Loucy (cell line): Measurements from ENCODE around the gene ZDHHC19.
"Not testable (repeated sequence)": the region's sequence is repeated elsewhere in the genome, so short reads cannot be mapped to it uniquely, and the experiment has no call there.

Experiments
- H2AFZ ChIP-seq: fragments of 200-600 bp; sonication (generic); 2 replicates; pipeline ENCODE4 v1.6.0; 2016; ENCODE audit warnings: antibody characterized with exemption, mild to moderate bottlenecking, low read length, moderate library complexity
- H3F3A ChIP-seq: fragments of 200-600 bp; 2 replicates; pipeline ENCODE4 v1.6.0; 2016; ENCODE audit warnings: antibody characterized with exemption, low read depth, mild to moderate bottlenecking
- H3K27me3 ChIP-seq: fragments of 200-600 bp; sonication (generic); 2 replicates; pipeline ENCODE4 v1.6.1; 2014; ENCODE audit warnings: low read length, mild to moderate bottlenecking; ENCODE audit not compliant: insufficient read depth, poor library complexity, severe bottlenecking
- H3K36me3 ChIP-seq: fragments of 200-600 bp; sonication (generic); 2 replicates; pipeline ENCODE4 v1.6.1; 2016; ENCODE audit warnings: low read length; ENCODE audit not compliant: insufficient read depth
- H3K4me1 ChIP-seq: fragments of 200-600 bp; sonication (generic); 2 replicates; pipeline ENCODE4 v1.5.1; 2014; ENCODE audit warnings: low read length, mild to moderate bottlenecking; ENCODE audit not compliant: insufficient read depth, poor library complexity, severe bottlenecking
- H3K4me2 ChIP-seq: fragments of 200-600 bp; sonication (generic); 2 replicates; pipeline ENCODE4 v1.6.0; 2014; ENCODE audit warnings: antibody characterized with exemption, low read length, low read depth, mild to moderate bottlenecking; ENCODE audit not compliant: poor library complexity, severe bottlenecking
- H3K4me3 ChIP-seq: fragments of 200-600 bp; sonication (generic); 2 replicates; pipeline ENCODE4 v1.5.1; 2014; ENCODE audit warnings: low read length, mild to moderate bottlenecking, mixed read lengths; ENCODE audit not compliant: poor library complexity, severe bottlenecking
- H3K79me2 ChIP-seq: fragments of 200-600 bp; sonication (generic); 2 replicates; pipeline ENCODE4 v1.6.1; 2014; ENCODE audit warnings: low read length; ENCODE audit not compliant: insufficient read depth
- H3K9ac ChIP-seq: fragments of 200-600 bp; sonication (generic); 2 replicates; pipeline ENCODE4 v1.6.0; 2014; ENCODE audit warnings: mild to moderate bottlenecking, low read depth, low read length, moderate library complexity; ENCODE audit not compliant: poor library complexity, severe bottlenecking
- H3K9me2 ChIP-seq: fragments of 200-600 bp; sonication (generic); replicated peaks from 2 replicates; pipeline ENCODE4 v1.6.1; 2016; ENCODE audit warnings: low read depth, low read length, mixed read lengths
- H3K9me3 ChIP-seq: fragments of 200-600 bp; sonication (generic); 2 replicates; pipeline ENCODE4 v1.6.1; 2014; ENCODE audit warnings: mild to moderate bottlenecking, antibody characterized with exemption, low read length, low read depth; ENCODE audit not compliant: insufficient read depth
- H4K20me1 ChIP-seq: fragments of 200-600 bp; sonication (generic); 2 replicates; pipeline ENCODE4 v1.6.0; 2014; ENCODE audit warnings: antibody characterized with exemption, low read length, mild to moderate bottlenecking; ENCODE audit not compliant: insufficient read depth, poor library complexity, severe bottlenecking
- CTCF ChIP-seq: fragments of 200-600 bp; sonication (generic); conservative IDR thresholded peaks from 2 replicates; pipeline ENCODE4 v1.5.1; 2014; ENCODE audit warnings: mild to moderate bottlenecking, antibody characterized with exemption, low read length
- EZH2phosphoT487 ChIP-seq: fragments of 200-600 bp; IDR thresholded peaks from 2 replicates; pipeline ENCODE4 v1.6.1; 2018; ENCODE audit warnings: antibody characterized with exemption, mild to moderate bottlenecking, moderate library complexity, borderline replicate concordance

ZDHHC19 gene

GRCh38 chr3:196215493-196216020, 4.4 kb upstream of the ZDHHC19 start:
- no peak overlapping the region for H2AFZ ChIP-seq
- H3K4me2 ChIP-seq: no peak overlapping the region
- H3K4me3 ChIP-seq: no peak overlapping the region
- no peaks in the 10 kb centered on the region for H3K9me3 ChIP-seq
- H3K27me3 ChIP-seq: no peaks in the 10 kb centered on the region
- H3K36me3 ChIP-seq: no peaks in the 10 kb centered on the region
- H3K4me1 ChIP-seq: peaks cover 29% of the 10 kb centered on the region
- no peaks in the 10 kb centered on the region for H4K20me1 ChIP-seq
- TF ChIP-seq EZH2phosphoT487: no peak
- TF ChIP-seq CTCF: no peak
- H3F3A ChIP-seq: no peaks in the 10 kb centered on the region
- H3K9me2 ChIP-seq: no peaks in the 10 kb centered on the region
- no peak overlapping the region for H3K9ac ChIP-seq
- H3K79me2 ChIP-seq: no peaks in the 10 kb centered on the region

- no peaks in the 10 kb centered on the region for H4K20me1 ChIP-seq
- H2AFZ ChIP-seq: no peak overlapping the region
- no peaks in the 10 kb centered on the region for H3K9me3 ChIP-seq
These were observed 3.7 kb upstream of the ZDHHC19 start for GRCh38 chr3:196214783-196215441.

GRCh38 chr3:196209944-196210672, 1.1 kb downstream of the ZDHHC19 start:
- H3K27me3 ChIP-seq, H4K20me1 ChIP-seq, H3K4me3 ChIP-seq, H2AFZ ChIP-seq, H3K4me2 ChIP-seq, H3K9me3 ChIP-seq, H3K9ac ChIP-seq, H3F3A ChIP-seq, H3K36me3 ChIP-seq, H3K9me2 ChIP-seq, H3K4me1 ChIP-seq, H3K79me2 ChIP-seq: not testable (repeated sequence)

More at GRCh38 chr3:196214783-196215441, 3.7 kb upstream of the ZDHHC19 start:
- no peak overlapping the region for H3K9ac ChIP-seq
- no peak for TF ChIP-seq CTCF
- TF ChIP-seq EZH2phosphoT487: no peak
- H3K4me3 ChIP-seq: no peak overlapping the region
- no peaks in the 10 kb centered on the region for H3K36me3 ChIP-seq
- peaks cover 26% of the 10 kb centered on the region for H3K4me1 ChIP-seq
- no peaks in the 10 kb centered on the region for H3K27me3 ChIP-seq
- H3K4me2 ChIP-seq: no peak overlapping the region
- H3K79me2 ChIP-seq: no peaks in the 10 kb centered on the region
- no peaks in the 10 kb centered on the region for H3K9me2 ChIP-seq
- no peaks in the 10 kb centered on the region for H3F3A ChIP-seq
